Stimulated activated CD8-positive, alpha-beta memory T cell treated with anti-CD3 and anti-CD28 coated beads, Interleukin-2, amount 100 ng/mL, for 1 hour (primary cell): ENCODE data around the gene CNOT4.
"Not testable (repeated sequence)": the region's sequence is repeated elsewhere in the genome, so short reads cannot be mapped to it uniquely, and the experiment has no call there.

Experiments
- DNase-seq, 2 donors: peaks; one replicate each; pipeline ENCODE4 v3.0.0-alpha.2; 2020; ENCODE audit warnings: low read depth in 2 of 2

The CNOT4 gene

DNA sequence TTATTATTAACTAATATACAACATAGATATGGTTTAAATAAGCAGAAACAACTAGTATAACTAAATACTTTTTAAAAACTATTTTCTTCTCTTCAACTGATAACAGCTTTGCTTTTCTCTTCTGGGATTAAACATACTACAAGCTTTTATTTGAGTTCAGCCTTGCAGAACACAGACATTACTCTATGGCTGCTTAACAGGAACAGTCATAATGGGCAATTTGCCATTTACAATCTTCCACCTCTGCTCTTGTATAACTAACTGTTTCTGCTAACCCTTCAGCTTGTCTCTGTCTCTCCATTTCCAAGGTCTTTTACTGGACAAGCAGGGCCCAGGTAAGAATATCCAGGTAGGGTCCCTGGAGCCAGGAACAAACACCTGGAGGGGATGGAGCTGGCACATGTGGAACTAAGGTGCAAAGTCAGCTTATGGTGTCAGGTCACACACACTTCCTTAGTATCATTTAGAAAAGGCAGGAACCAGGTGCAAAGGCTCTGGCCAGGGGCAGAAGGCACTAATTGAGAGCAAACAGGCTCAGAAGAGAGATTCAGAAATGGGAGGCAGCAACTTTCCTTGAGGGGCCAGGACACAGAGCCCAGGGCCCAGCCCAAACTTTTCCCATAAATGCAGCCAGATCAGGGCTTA is 183.1 kb downstream of the CNOT4 start:
- no peak for DNase-seq

- no peak for DNase-seq
Observed at GRCh38 chr7:135322571-135323340, 187.1 kb downstream of the CNOT4 start.

- no peak for DNase-seq
Observed at GRCh38 chr7:135321556-135321955, 188.3 kb downstream of the CNOT4 start.

GRCh38 chr7:135320953-135321352 is 188.9 kb downstream of the CNOT4 start:
- not testable (repeated sequence) for DNase-seq

GRCh38 chr7:135320268-135320667 is 189.6 kb downstream of the CNOT4 start:
- no peak for DNase-seq

- DNase-seq: no peak
Observed at GRCh38 chr7:135317676-135318325, 192.1 kb downstream of the CNOT4 start.

GRCh38 chr7:135316648-135317313 is 193.1 kb downstream of the CNOT4 start:
- DNase-seq: no peak

- no peak for DNase-seq
Observed at GRCh38 chr7:135313971-135314370, 195.9 kb downstream of the CNOT4 start.
